Upper lobe of right lung (tissue), 1 donor: ENCODE results near the gene MEIOC. TPM values are rescaled to one million over a fixed set of nuclear protein-coding genes. Genes with fewer than 3 reads are reported as not detected.

Source experiments
- ATAC-seq: fragments of 200-7000 bp; cut with Tn5 transposase; one replicate; pipeline ENCODE4 v1.9.1; 2020; ENCODE audit warnings: mild to moderate bottlenecking, moderate library complexity
- DNase-seq: peaks from one replicate; pipeline ENCODE4 v3.0.0-alpha.2; 2020
- H3K27ac ChIP-seq: fragments of 200-600 bp; one replicate; pipeline ENCODE4 v1.8.0; 2022
- H3K27me3 ChIP-seq: fragments of 200-600 bp; one replicate; pipeline ENCODE4 v1.8.0; 2022; ENCODE audit warnings: mild to moderate bottlenecking
- H3K36me3 ChIP-seq: fragments of 200-600 bp; one replicate; pipeline ENCODE4 v1.8.0; 2022
- H3K4me1 ChIP-seq: fragments of 200-600 bp; one replicate; pipeline ENCODE4 v1.8.0; 2022
- H3K4me3 ChIP-seq: fragments of 200-600 bp; one replicate; pipeline ENCODE4 v1.8.0; 2022; ENCODE audit warnings: mild to moderate bottlenecking
- H3K9me3 ChIP-seq: fragments of 200-600 bp; one replicate; pipeline ENCODE4 v1.8.0; 2022
- intact Hi-C: fragments of 100-400 bp; cut with DNase I; formaldehyde crosslinking; loops from one replicate; pipeline ENCODE4 v1.11.0; 2022
- long read RNA-seq: library from polyadenylated mRNA; unstranded; transcript quantifications from one replicate; pipeline ENCODE4 v2.0.0, GENCODE V29; 2021
- total RNA-seq: library from RNA; stranded (reverse); fragmentation: NEBNext Ultra II Directional; extraction: Animal tissue kit (Norgen Biotek cat#: 25700); gene quantifications from one replicate; pipeline ENCODE4 v1.2.1, GENCODE V29; 2021
- TF ChIP-seq, protein P1 (sequence below): fragments of 200-600 bp; IDR thresholded peaks from one replicate; pipeline ENCODE4 v1.8.0; 2022; ENCODE audit warnings: antibody characterized with exemption
- donor health status: DM: no; HTN: yes; CAD: no; lungs with severe emphysema.

Gene MEIOC
- total RNA-seq = not detected
- long read RNA-seq, partial matches to known transcripts = 0 of 1 reads
- long read RNA-seq, other reads (novel, unspliced or antisense) = 1 of 1 reads

DNA sequence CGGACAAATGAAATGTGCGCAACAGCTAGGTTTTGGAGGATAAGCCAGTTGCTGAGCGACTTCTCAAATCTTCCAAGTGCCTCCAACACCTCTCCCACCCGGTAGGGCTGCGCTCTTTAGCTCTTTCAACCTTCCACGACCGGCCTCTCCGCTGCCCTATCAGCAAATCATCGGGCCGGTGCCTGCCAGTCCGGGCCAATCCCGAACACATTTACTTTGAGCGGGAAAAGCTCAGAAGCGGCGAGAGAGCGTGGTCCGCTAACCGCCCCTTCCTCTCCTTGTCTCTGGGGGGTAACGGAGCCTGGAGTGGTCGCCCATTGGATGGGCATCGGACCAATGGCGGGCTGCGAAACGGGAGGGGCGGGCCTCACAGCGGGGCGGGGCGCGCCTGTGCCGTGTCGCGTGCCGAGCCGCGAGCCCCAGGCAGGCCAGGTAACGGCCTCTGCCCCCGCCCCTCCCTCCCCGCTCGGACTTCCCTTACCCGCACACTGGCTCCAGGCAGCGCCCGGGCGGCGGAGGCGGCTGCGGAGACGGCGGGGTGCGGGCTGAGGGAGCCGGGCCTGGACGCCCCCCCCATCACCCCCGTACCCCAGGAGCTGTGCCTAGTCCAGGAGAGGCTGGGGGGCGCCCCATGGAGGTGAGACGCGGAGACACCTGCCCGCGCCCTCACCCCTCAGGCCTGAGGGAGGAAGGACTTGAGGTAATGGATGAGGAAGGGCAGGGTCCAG, at the start of gene MEIOC:
TSS of gene MEIOC (plus strand) at position 486 of the 728 bp plus-strand sequence. CDS start at position 632, 146 bp downstream.
- intact Hi-C loops = no loop called here
- Histone ChIP-seq H3K36me3 (no peaks in the 10 kb centered on the region), H3K27ac (no peak within 1 kb of the TSS), H3K9me3 (no peaks in the 10 kb centered on the region), H3K4me3 (peak within 1 kb of the TSS; percentile 3), H3K4me1 (no peaks in the 10 kb centered on the region), H3K27me3 (peaks cover 51% of the 10 kb centered on the region)
- ATAC-seq (peak; percentile 56), DNase-seq (no peak)
- TF ChIP-seq, protein P1, sequence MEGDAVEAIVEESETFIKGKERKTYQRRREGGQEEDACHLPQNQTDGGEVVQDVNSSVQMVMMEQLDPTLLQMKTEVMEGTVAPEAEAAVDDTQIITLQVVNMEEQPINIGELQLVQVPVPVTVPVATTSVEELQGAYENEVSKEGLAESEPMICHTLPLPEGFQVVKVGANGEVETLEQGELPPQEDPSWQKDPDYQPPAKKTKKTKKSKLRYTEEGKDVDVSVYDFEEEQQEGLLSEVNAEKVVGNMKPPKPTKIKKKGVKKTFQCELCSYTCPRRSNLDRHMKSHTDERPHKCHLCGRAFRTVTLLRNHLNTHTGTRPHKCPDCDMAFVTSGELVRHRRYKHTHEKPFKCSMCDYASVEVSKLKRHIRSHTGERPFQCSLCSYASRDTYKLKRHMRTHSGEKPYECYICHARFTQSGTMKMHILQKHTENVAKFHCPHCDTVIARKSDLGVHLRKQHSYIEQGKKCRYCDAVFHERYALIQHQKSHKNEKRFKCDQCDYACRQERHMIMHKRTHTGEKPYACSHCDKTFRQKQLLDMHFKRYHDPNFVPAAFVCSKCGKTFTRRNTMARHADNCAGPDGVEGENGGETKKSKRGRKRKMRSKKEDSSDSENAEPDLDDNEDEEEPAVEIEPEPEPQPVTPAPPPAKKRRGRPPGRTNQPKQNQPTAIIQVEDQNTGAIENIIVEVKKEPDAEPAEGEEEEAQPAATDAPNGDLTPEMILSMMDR = no peak

DNA sequence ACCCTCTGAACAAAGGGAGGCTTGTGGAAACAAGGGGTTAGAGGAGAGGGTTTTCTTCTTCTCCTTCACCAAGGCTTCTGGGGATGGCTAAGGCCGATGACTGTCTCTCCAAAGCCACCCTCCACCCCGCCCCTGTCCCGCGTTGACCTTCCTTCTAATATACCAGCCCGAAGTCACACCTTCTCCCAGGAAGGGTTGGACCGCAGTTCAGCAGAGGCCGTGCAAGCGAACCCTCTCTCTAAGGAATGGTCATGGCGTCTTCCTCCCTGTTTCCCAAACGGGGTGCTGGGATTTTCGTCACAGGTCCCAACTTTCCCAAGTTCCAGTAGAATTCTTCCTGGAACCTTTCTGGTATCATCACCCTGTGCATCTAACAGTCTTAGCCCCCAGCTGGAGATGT, 49.6 kb upstream of the MEIOC start:
- H3K27me3 ChIP-seq = no peaks in the 10 kb centered on the region
- DNase-seq = no peak
- ATAC-seq = no peak
- intact Hi-C loops = no loop called here
- no peak overlapping the region for H3K27ac ChIP-seq
- no peaks in the 10 kb centered on the region for H3K4me1 ChIP-seq
- H3K36me3 ChIP-seq = no peaks in the 10 kb centered on the region
- TF ChIP-seq, protein P1 = no peak
- H3K4me3 ChIP-seq = no peak overlapping the region
- H3K9me3 ChIP-seq = no peaks in the 10 kb centered on the region

DNA sequence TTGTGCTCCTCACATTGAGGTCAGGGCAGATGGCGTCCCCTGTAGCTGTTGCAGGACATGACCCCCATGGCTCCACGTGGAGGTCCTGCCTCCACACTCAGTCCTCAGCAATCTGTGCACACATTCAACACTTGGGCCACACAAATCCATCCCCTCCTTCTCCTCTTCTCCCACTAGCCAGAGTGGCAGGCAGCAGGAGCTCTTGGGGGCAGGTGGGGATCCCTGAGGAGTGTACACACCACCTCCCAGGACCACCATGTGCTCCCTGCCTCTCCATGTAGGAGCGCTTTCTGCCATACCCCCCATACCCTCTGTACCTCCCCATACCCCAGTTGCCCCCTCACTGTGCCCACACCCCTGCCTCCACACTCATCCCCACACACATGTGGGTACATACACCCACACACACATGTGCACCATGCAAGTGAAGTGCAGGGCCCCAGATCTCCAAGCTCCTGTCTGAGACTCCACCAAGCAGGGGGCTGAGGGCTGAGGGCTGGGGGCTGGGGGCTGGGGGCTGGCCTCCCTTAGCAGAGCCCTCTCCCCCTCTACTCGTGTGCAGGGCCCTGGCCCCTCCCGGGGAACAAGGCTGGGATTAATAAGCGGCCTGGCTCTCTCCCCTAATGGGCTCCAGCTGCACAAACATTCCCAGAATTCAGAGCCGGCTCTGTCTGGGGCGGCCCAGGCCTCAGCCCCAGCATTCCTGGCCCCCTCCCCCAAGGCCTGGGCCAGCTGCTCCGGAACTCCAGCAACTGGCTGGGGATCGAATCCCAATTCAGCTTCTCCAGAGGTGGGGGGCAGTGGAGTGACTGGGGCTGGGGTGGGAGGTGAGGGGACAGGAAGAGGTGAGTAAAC, 48.2 kb upstream of the MEIOC start:
- Histone ChIP-seq H3K27ac (no peak overlapping the region), H3K4me1 (no peaks in the 10 kb centered on the region), H3K27me3 (no peaks in the 10 kb centered on the region), H3K9me3 (no peaks in the 10 kb centered on the region), H3K4me3 (no peak overlapping the region), H3K36me3 (no peaks in the 10 kb centered on the region)
- DNase-seq (no peak), ATAC-seq (no peak)
- TF ChIP-seq, protein P1 = no peak
- intact Hi-C loops = no loop called here

DNA sequence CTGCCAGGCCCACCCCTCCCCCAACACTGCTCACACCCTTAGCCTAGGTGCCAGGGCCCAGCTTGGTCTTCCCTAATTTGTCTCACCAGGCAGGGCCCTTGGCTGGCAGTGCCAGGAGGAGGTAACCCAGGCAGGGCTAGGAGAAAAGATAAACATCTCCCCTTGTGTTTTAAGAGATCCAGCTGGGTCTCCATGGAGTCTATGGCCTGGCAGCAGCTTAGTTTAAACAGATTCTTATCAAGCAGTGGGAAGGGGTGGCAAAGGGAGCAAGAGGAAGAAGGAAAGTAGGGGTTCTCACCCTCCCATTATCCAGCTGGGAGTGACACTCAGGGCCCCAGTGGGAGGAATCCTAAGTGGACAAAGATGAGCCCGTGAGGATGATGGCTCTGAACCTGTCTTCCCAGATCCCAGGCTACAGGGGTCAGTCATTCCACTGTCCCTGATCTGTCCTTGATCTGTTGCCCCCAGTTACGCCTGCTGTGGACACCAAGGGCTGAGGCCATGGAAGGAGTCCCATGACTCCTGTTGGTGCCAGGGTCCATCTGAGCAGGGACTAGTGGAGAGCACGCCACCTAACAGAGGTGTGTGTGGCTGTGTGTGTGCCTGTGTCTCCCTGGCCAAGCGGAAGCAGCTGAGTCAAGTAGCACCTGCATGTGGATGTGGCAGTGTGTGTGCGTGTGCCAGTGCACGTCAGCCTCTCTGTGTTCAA, 47.4 kb upstream of the MEIOC start:
- intact Hi-C loops = no loop called here
- Histone ChIP-seq H3K27ac (no peak overlapping the region), H3K4me3 (no peak overlapping the region), H3K9me3 (no peaks in the 10 kb centered on the region), H3K27me3 (peaks cover under 1% of the 10 kb centered on the region), H3K36me3 (no peaks in the 10 kb centered on the region), H3K4me1 (no peaks in the 10 kb centered on the region)
- TF ChIP-seq, protein P1 = no peak
- ATAC-seq (no peak), DNase-seq (no peak)

DNA sequence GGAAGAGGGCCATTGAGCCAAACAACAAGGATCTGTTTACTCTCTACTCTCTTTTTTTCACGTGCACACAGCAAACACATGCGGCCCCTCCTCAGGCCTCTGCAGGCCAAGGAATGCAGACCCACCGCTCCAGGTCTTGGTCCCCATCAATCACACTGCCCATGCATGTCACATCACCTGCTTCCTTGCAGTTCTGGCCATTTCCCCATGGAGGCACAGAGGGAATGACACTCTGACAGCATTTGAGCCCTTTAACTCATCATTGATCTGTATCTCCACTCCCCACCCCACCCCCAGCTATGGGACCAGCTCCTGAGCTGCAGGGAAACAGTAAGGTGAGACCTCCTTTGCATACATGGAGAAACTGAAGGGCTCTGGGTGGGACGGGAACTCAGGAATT, 45.9 kb upstream of the MEIOC start:
- TF ChIP-seq, protein P1 = no peak
- DNase-seq (no peak), ATAC-seq (no peak)
- Histone ChIP-seq H3K4me1 (no peaks in the 10 kb centered on the region), H3K36me3 (no peaks in the 10 kb centered on the region), H3K9me3 (no peaks in the 10 kb centered on the region), H3K4me3 (no peak overlapping the region), H3K27me3 (peaks cover 5% of the 10 kb centered on the region), H3K27ac (no peak overlapping the region)
- intact Hi-C loops = no loop called here
